ENCODE results near the gene RFX8.
"Not testable (repeated sequence)": the region's sequence is repeated elsewhere in the genome, so short reads cannot be mapped to it uniquely, and the experiment has no call there.

The RFX8 gene

GRCh38 chr2:101485856-101486255 is 10.9 kb upstream of the RFX8 start:
- FAIRE-seq = no peak

GRCh38 chr2:101480764-101481163 is 5.9 kb upstream of the RFX8 start:
- no peak for FAIRE-seq

- FAIRE-seq = no peak
Observed at GRCh38 chr2:101479810-101480209, 4.9 kb upstream of the RFX8 start.

DNA sequence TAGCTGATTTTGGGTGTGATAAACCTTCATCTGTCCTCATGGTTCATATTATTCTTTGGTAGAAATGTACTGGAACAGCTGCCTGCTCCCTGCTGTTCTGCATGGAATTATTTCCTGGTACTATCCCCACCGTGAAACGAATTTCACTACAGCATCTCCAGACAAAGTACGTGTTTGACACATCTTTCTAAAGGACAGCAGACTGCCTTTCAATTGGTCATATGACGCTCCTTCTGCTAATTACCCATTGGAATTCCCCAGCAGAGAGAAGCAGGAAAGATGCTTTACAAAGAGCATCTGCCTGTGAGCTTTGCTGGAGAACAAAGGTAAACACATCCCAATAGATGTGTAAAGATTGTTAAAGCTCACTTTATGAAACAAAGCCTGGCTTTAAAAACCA is 4.4 kb upstream of the RFX8 start:
- FAIRE-seq = no peak

DNA sequence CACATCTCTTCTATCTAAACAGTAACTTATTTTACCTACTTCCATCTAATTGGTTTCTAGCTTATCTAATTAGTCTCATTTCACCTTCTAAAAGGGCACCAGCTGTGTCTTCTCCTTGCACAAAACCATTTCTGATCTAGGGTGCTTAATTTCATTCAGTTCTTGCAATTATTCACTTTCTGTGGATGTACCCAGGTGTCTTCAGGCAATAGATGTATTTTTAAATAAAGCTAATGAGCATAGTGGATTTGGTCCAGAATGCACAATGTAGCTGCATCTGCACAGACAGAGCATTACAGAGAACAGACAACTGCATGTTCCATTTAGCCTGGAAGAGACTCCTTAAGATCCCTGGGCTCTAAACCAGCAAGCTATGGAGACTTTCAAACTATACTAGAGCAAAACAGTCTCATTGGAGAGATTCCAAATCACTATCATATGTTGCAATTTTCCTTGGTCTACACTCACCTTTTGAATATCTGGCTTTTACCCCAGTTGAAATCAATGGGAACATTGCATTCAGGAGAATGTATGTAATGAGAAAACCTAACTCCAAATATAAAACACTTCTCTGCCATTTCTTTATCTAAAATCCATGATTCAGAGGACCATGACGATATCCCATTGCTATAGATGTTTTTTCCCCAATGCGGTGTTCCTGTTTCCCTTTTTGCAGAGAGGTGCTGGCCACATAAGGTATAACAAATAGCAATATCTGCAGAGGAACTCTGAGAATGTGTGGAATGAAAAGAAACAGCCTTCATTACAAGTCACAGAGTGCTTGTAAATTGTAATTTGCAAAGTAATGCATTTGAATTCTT is 3.5 kb upstream of the RFX8 start:
- no peak for FAIRE-seq

DNA sequence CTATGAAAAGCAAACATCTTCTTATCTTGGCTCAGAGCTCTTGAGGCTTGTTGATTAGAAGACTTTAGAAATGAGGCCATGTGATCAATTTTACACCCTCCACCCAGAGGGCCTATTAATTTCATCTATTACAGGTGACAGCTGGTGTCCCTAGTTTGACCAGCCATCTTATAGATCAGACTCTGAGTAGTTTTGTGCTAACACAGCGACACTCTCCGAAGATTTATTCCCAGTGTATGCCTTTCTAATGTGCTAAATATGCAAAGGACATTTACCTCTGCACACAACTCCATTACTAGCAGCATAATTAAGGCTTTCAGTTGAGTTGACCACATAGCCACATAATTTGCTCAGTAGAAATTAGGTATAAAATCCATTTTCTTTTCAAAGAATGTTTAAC is 2.6 kb upstream of the RFX8 start:
- no peak for FAIRE-seq

GRCh38 chr2:101476605-101477208 is 1.8 kb upstream of the RFX8 start:
- no peak for FAIRE-seq

GRCh38 chr2:101473911-101474701 is 806 bp downstream of the RFX8 start:
- no peak for FAIRE-seq

- no peak for FAIRE-seq
Observed at GRCh38 chr2:101473591-101473910, 1.4 kb downstream of the RFX8 start.

- FAIRE-seq = no peak
Observed at GRCh38 chr2:101469863-101470262, 5.0 kb downstream of the RFX8 start.

DNA sequence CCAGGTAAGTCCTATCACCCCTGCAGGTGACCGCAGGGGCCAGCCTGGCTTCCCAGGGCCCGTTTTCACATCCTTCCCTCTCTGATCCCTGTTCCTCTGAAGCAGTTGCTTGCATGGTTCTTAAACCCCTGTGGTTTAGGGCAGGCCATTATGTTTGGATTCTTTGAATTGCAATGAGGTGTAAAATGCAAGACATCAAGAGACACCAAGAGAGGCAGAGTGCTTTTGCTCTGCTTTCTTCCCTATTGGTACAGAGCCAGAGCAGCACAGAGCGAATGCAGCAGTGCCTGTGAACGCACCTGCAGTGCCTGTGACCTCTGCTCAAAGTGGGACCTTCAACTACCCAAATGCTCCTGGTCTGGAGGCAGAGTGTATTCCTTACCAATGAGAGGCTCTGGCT is 7.6 kb downstream of the RFX8 start:
- FAIRE-seq = no peak

DNA sequence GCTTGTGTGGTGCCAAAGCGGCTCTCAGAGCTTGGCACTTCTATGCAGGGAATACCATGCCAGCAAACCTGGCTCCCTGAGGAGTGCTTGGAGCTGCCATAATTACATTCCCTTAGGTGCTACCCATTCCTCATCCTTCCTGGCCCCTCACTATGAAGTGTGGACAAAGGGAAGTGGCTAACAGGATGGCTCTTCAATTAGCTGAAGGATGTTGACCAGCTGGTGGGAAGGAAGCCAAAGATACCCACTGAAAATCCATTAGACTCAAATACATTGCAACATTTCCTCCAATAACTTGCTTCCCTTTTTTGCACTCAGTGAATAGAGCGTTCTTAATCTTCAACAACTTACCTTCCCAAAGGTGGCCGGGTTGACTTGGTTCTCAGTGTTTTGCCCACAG is 8.5 kb downstream of the RFX8 start:
- no peak for FAIRE-seq

DNA sequence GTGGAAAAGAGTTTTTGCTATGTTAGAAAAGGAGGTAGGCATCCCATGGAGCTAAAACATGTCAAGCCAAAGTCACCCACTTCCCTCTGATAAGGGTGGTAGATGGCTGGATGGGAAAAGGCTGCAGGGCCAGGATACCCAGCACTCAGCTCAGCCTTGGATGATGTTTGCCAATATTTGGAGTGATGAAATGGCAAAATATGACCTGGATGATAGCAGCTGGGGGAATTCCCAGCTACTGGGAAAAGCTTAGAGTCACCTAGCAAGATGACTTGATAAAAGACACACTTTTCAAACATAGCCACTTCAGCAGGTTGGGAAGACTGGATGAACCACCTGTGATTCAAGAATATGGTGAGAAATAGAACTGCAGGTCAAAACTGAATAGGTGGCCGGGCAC is 10.1 kb downstream of the RFX8 start:
- no peak for FAIRE-seq

DNA sequence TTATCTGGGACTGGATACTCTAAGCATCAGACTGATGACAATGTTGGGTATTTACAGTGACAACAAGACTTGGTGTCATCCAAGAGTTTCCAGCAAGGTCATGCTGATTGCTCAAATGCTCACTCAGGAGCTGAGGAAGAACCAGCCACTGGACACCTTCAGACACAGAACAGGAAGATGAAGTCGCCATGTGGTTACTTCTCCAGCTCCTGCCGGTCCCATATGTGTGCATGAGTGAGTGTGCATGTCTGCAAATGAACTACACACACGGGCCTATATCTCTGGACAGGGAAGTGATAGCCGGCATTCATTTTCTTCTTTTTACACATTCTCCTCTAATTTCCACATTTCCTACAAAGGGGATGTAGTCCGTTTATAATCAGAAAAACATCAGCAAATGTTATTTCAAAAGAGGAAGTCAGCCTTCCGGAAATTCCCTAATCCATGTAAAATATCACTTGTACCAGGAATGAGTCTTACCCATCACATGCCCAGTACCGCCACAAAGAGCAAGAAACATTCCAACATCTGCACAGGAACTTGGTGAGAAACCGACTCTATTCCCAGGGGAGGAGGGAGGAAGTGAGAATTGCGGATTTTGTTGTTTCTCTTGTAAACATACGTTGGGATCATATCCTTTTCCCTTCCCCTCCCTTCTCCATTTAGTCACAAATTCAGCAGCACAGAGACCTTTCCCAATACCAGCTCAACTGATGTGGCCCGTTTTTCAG is 10.8 kb downstream of the RFX8 start:
- no peak for FAIRE-seq

GRCh38 chr2:101463421-101463820 is 11.5 kb downstream of the RFX8 start:
- FAIRE-seq = no peak

- no peak for FAIRE-seq
Observed at GRCh38 chr2:101461381-101461780, 13.5 kb downstream of the RFX8 start.

DNA sequence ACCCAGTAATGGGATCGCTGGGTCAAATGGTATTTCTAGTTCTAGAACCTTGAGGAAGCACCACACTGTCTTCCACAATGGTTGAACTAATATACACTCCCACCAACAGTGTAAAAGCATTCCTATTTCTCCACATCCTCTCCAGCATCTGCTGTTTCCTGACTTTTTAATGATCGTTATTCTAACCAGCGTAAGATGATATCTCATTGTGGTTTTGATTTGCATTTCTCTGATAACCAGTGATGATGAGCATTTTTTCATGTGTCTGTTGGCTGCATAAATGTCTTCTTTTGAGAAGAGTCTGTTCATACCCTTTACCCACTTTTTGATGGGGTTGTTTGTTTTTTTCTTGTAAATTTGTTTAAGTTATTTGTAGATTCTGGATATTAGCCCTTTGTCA is 20.5 kb downstream of the RFX8 start:
- FAIRE-seq = not testable (repeated sequence)

GRCh38 chr2:101450965-101451364 is 23.9 kb downstream of the RFX8 start:
- FAIRE-seq = no peak

GRCh38 chr2:101446869-101447268 is 28.0 kb downstream of the RFX8 start:
- no peak for FAIRE-seq

GRCh38 chr2:101442667-101443061 is 32.2 kb downstream of the RFX8 start:
- FAIRE-seq = no peak

DNA sequence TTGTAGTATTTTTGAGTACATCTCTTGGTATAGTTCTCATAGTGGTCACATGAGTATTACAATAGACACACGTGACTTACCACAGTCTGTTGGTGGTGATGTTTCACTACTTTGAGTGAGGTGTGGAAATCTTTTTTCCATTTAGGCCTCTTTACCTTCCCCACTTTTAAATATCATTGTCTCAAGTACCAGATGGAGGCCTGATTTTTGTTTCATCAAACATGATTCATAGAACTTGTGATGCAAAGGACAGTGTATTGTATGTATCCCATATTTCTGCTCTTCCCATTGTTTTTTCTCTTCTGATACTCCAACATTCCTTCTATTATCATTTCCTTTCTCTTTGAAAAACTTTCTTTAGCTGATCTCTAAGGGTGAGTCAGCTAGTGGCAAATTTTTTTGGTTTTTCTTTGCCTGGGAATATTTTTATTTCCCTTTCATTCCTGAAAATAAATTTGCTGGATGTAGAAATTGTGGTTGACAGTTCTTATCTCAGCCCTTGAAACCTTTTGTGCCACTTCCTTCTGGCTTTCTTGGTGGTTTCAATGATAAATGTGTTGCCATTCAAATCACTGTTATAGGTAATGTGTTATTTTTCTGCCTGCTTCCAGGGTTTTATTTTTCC is 32.8 kb downstream of the RFX8 start:
- FAIRE-seq = no peak

DNA sequence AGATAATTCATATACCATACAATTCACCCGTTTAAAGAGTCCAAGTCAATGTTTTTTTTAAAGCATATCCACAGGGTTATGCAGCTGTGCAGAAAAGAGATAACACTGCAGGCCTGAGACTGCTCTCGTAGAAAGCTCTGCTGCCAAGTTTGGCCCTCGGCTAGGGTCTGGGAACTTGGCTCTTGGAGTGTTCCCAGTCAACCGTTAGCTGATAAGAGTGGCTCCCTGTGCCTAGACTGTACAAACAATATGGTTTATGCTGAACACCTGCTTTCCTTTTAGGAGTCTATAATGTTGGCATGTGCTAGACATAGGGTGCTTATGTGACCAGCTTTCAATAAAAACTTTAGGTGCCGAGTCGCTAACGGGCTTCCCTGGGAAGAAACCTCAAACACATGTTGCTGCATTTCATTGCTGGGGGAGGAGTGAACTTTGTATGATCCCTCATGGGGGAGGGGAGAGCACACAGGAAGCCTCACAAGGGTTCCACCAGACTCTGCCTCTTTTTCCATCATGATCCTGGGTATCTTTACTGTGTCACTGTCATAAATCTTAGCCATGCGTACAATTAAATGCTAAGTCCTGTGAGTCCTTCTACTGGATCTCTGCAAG is 34.7 kb downstream of the RFX8 start:
- FAIRE-seq = no peak
